Measurements from ENCODE around the gene UBE2E3. TPM values are rescaled to one million over a fixed set of nuclear protein-coding genes. Genes with fewer than 3 reads are reported as not detected.
"Not testable (repeated sequence)": the region's sequence is repeated elsewhere in the genome, so short reads cannot be mapped to it uniquely, and the experiment has no call there.

UBE2E3 gene
- 100 to 1,000 TPM in 5 of 6 experiments, 10 to 100 TPM in 1; 99.4 to 131 (median 116) TPM for total RNA-seq (2021; fragmentation: NEBNext Ultra II Directional; extraction: Animal tissue kit (Norgen Biotek cat#: 25700))
- long read RNA-seq, transcript UBE2E3-202 (6 exons, 1,570 nt): major isoform, 38 of 59 reads
- long read RNA-seq, partial matches to known transcripts: 10 of 59 reads
- long read RNA-seq, other reads (novel, unspliced or antisense): 8 of 59 reads

DNA sequence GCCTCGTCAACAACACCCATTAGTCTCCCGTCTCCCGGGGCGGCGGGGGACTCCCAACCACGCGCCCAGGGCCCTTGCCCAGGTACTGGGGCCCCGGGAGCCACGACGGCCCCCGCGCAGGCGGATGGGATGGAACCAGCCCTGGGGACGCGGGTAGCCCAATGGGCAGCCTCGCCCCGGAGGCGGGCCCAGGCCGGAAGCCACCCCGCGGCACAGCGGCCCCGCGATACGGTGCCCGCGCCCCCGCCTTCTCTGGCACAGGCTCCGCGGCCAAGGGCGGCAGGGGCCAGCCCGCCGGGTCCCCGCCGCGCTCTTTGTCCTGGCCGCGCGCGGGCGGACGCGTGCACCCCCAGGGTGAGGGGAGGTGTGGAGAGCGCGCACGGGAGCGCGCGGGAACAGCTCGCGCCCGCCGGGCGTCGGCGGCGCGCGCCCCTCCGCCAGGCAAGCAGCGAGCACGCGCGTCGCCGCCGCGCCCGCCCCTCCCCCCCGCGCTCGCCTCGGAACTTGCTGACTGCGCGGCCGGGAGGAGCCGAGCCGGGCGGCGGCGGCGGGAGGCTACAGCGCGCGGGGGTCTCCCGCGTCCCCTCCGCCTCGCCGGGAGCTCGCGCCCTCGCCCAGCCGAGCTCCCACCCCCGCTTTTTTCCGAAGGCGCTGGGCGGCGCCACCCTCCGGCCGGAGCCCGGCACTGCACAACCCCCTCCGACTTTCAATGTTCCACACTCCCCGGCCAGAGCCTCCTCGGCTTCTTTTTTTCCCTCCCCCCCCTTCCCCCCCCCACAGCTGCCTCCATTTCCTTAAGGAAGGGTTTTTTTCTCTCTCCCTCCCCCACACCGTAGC lies at the start of gene UBE2E3:
TSS of gene UBE2E3 (plus strand) at position 500 of the 837 bp plus-strand sequence. CDS start 1,438 bp downstream, outside the sequence.
- peak; percentile 61 for DNase-seq
- H3K27me3 Mint-ChIP-seq (ENCODE audit: insufficient read depth): peaks cover 3% of the 10 kb centered on the region; the same call in 1 of the 2 replicates
- H3K4me3 Mint-ChIP-seq: peak within 1 kb of the TSS; percentile 98
- peak within 1 kb of the TSS; percentile 96 for H3K27ac Mint-ChIP-seq
- TF ChIP-seq, protein P1, sequence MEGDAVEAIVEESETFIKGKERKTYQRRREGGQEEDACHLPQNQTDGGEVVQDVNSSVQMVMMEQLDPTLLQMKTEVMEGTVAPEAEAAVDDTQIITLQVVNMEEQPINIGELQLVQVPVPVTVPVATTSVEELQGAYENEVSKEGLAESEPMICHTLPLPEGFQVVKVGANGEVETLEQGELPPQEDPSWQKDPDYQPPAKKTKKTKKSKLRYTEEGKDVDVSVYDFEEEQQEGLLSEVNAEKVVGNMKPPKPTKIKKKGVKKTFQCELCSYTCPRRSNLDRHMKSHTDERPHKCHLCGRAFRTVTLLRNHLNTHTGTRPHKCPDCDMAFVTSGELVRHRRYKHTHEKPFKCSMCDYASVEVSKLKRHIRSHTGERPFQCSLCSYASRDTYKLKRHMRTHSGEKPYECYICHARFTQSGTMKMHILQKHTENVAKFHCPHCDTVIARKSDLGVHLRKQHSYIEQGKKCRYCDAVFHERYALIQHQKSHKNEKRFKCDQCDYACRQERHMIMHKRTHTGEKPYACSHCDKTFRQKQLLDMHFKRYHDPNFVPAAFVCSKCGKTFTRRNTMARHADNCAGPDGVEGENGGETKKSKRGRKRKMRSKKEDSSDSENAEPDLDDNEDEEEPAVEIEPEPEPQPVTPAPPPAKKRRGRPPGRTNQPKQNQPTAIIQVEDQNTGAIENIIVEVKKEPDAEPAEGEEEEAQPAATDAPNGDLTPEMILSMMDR (IDR thresholded peaks at IDR 0.05): peak; percentile 78
- no peaks in the 10 kb centered on the region for H3K9me3 Mint-ChIP-seq
- peaks cover 40% of the 10 kb centered on the region for H3K36me3 Mint-ChIP-seq (ENCODE audit: low read depth)
- H3K4me1 Mint-ChIP-seq (ENCODE audit: low read depth): peaks cover 49% of the 10 kb centered on the region

DNA sequence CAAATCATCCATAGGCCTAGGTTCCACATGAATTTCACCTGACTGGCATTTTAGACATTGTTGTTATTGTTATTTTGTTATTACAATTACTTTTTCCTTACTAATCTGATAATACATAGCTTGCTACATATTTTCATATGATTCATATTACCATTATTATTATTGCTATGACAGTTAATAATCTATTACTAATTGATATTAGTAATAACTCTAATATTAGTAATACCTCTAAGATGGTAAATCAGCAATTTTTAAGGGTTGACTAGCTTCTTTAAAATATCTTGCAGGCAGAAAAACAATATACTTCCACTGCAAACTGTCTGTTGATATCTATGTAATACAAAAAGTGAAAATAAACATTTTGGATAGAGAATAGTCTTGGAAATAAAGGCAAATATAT lies 48.6 kb upstream of the UBE2E3 start:
- Mint-ChIP-seq H3K9me3 (no peaks in the 10 kb centered on the region), H3K4me1 (ENCODE audit: low read depth) (peaks cover 8% of the 10 kb centered on the region), H3K27ac (no peak overlapping the region), H3K36me3 (ENCODE audit: low read depth) (no peaks in the 10 kb centered on the region), H3K27me3 (ENCODE audit: insufficient read depth) (no peaks in the 10 kb centered on the region; the same call in 1 of the 2 replicates), H3K4me3 (no peak overlapping the region)
- no peak for DNase-seq
- TF ChIP-seq, protein P1 (IDR thresholded peaks at IDR 0.05): no peak

DNA sequence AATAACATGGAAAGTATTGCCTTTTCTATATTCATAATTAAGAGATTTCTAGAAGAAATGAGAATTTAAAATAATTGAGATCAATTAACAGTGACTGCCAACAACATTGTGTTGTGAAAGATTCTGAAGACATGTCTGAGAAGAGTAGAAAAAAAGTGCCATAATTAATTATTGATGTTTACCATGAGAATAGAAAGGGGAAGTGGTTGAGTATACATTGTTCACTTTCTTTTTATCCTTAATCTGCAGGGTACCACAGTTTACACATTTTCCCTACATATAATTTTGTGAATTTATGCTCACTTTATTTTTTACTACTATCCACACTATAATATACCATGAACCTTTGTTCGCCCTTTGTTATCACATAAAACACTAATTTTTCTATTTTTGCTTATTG lies 47.1 kb upstream of the UBE2E3 start:
- no peak for DNase-seq
- TF ChIP-seq, protein P1 (IDR thresholded peaks at IDR 0.05): no peak
- Mint-ChIP-seq H3K4me3 (no peak overlapping the region), H3K9me3 (no peaks in the 10 kb centered on the region), H3K4me1 (ENCODE audit: low read depth) (no peaks in the 10 kb centered on the region; the same call in 1 of the 2 replicates), H3K27me3 (ENCODE audit: insufficient read depth) (no peaks in the 10 kb centered on the region; the same call in 1 of the 2 replicates), H3K36me3 (ENCODE audit: low read depth) (no peaks in the 10 kb centered on the region), H3K27ac (no peak overlapping the region)

DNA sequence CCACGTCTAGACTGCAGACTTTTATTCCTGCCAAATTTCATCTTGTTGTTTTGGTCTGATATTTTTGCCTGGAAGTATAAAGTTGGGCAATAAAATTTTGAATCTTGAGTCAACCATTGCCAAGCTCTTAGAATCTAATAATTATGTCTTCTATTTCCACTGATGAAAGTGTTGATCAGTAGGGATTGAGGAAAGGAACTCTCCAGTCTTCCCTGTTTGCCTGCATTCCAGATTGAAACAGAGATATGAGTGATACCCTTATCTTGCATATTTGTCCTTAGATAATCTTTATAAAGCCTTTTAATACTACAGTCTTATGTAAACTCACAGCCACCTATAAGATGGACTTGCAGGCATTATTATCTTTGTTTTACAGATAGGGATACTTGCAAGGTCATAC lies 45.5 kb upstream of the UBE2E3 start:
- H3K36me3 Mint-ChIP-seq (ENCODE audit: low read depth): no peaks in the 10 kb centered on the region
- no peak overlapping the region for H3K27ac Mint-ChIP-seq
- H3K27me3 Mint-ChIP-seq (ENCODE audit: insufficient read depth): no peaks in the 10 kb centered on the region; the same call in 1 of the 2 replicates
- no peak overlapping the region for H3K4me3 Mint-ChIP-seq
- TF ChIP-seq, protein P1 (IDR thresholded peaks at IDR 0.05): no peak
- no peaks in the 10 kb centered on the region; the same call in 1 of the 2 replicates for H3K4me1 Mint-ChIP-seq (ENCODE audit: low read depth)
- H3K9me3 Mint-ChIP-seq: no peaks in the 10 kb centered on the region
- no peak for DNase-seq

DNA sequence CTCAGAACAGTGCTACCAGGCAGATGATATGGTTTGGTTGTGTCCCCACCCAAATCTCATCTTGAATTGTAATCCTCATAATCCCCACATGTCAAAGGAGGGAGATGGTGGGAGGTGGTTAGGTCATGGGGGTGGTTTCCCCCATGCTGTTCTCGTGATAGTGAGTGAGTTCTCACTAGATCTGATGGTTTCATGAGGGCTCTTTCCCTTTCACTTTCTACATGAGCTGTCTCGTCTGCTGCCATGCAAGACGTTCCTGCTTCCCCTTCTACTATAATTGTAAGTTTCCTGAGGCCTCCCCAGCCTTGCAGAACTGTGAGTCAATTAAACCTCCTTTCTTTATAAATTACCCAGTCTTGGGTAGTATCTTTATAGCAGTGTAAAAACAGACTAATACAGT lies 42.9 kb upstream of the UBE2E3 start:
- not testable (repeated sequence) for H3K9me3 Mint-ChIP-seq; H3K4me1 Mint-ChIP-seq (ENCODE audit: low read depth); DNase-seq; H3K4me3 Mint-ChIP-seq; H3K27ac Mint-ChIP-seq; H3K36me3 Mint-ChIP-seq (ENCODE audit: low read depth); H3K27me3 Mint-ChIP-seq (ENCODE audit: insufficient read depth)

DNA sequence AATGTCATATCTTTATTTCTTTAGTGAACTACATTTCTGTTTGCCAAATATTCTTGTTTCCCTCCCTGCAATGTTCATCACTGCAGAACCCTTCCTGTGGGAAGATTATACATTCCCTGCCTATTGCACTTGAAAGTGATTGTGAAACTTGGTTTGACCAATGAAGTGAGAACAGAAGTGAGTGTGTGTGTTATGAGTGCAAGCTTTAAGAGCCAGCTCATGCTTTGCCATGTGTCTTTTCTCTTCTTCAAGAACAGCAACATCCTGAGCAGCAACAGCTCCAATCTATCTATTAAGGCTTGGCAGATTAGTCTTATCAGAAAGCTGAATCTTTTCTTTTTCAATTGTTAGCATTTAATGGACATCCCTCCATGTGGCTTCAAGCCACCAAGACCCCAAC lies 42.0 kb upstream of the UBE2E3 start:
- Mint-ChIP-seq H3K27ac (no peak overlapping the region), H3K4me1 (ENCODE audit: low read depth) (no peaks in the 10 kb centered on the region; the same call in 1 of the 2 replicates), H3K36me3 (ENCODE audit: low read depth) (no peaks in the 10 kb centered on the region), H3K4me3 (no peak overlapping the region), H3K27me3 (ENCODE audit: insufficient read depth) (no peaks in the 10 kb centered on the region), H3K9me3 (no peaks in the 10 kb centered on the region)
- TF ChIP-seq, protein P1 (IDR thresholded peaks at IDR 0.05): no peak
- DNase-seq: peak; percentile 11

All from HFFc6 (cell line).